ENCODE measurements around the gene CLIC6.
"Not testable (repeated sequence)": the region's sequence is repeated elsewhere in the genome, so short reads cannot be mapped to it uniquely, and the experiment has no call there.

CLIC6 gene

GRCh38 chr21:34653522-34653921 lies 15.3 kb upstream of the CLIC6 start:
- no peak for DNase-seq (ENCODE audit: low read depth)

- no peak for DNase-seq (ENCODE audit: low read depth)
Observed at GRCh38 chr21:34661848-34662247, 6.9 kb upstream of the CLIC6 start.

- DNase-seq (ENCODE audit: low read depth) = no peak
Observed at GRCh38 chr21:34667761-34668160, 1.0 kb upstream of the CLIC6 start.

- DNase-seq (ENCODE audit: low read depth) = no peak
Observed at GRCh38 chr21:34669149-34669879, 520 bp downstream of the CLIC6 start.

- not testable (repeated sequence) for DNase-seq (ENCODE audit: low read depth)
Observed at GRCh38 chr21:34669880-34670219, 1.1 kb downstream of the CLIC6 start.

- no peak for DNase-seq (ENCODE audit: low read depth)
Observed at GRCh38 chr21:34670220-34670961, 1.6 kb downstream of the CLIC6 start.

- no peak for DNase-seq (ENCODE audit: low read depth)
Observed at GRCh38 chr21:34670962-34671348, 2.2 kb downstream of the CLIC6 start.

- DNase-seq (ENCODE audit: low read depth) = no peak
Observed at GRCh38 chr21:34671462-34671861, 2.7 kb downstream of the CLIC6 start.

- no peak for DNase-seq (ENCODE audit: low read depth)
Observed at GRCh38 chr21:34671891-34672290, 3.1 kb downstream of the CLIC6 start.

GRCh38 chr21:34673006-34673405 lies 4.2 kb downstream of the CLIC6 start:
- no peak for DNase-seq (ENCODE audit: low read depth)

GRCh38 chr21:34674468-34674867 lies 5.7 kb downstream of the CLIC6 start:
- DNase-seq (ENCODE audit: low read depth) = no peak

- DNase-seq (ENCODE audit: low read depth) = no peak
Observed at GRCh38 chr21:34675871-34676270, 7.1 kb downstream of the CLIC6 start.

GRCh38 chr21:34679051-34679450 lies 10.3 kb downstream of the CLIC6 start:
- no peak for DNase-seq (ENCODE audit: low read depth)

GRCh38 chr21:34684174-34684876 lies 15.5 kb downstream of the CLIC6 start:
- no peak for DNase-seq (ENCODE audit: low read depth)

GRCh38 chr21:34687065-34687464 lies 18.3 kb downstream of the CLIC6 start:
- no peak for DNase-seq (ENCODE audit: low read depth)

GRCh38 chr21:34687745-34688144 lies 19.0 kb downstream of the CLIC6 start:
- DNase-seq (ENCODE audit: low read depth) = no peak

GRCh38 chr21:34688145-34688544 lies 19.4 kb downstream of the CLIC6 start:
- DNase-seq (ENCODE audit: low read depth) = no peak

- DNase-seq (ENCODE audit: low read depth) = no peak
Observed at GRCh38 chr21:34688715-34689114, 19.9 kb downstream of the CLIC6 start.

- DNase-seq (ENCODE audit: low read depth) = no peak
Observed at GRCh38 chr21:34690041-34690792, 21.4 kb downstream of the CLIC6 start.

GRCh38 chr21:34690793-34691175 lies 22.0 kb downstream of the CLIC6 start:
- no peak for DNase-seq (ENCODE audit: low read depth)

GRCh38 chr21:34691390-34692032 lies 22.7 kb downstream of the CLIC6 start:
- DNase-seq (ENCODE audit: low read depth) = no peak

GRCh38 chr21:34692458-34693020 lies 23.7 kb downstream of the CLIC6 start:
- DNase-seq (ENCODE audit: low read depth) = no peak
